Measurements from ENCODE around the gene LCA5. TPM values are rescaled to one million over a fixed set of nuclear protein-coding genes. Genes with fewer than 3 reads are reported as not detected.

The LCA5 gene
- total RNA-seq (2022; extraction: Qiagen RNA extraction), result 0.37 to 0.85 TPM (median 0.69 TPM) in 5 replicates

GRCh38 chr6:79536954-79537747, at the start of gene LCA5:
Gene LCA5 (minus strand): TSS chr6:79537430. CDS start chr6:79518894, 18,536 bp downstream.

Other genes with a start within 250 kb of the LCA5 start
- gene SH3BGRL2, start 93.9 kb upstream of the LCA5 start, total RNA-seq (2022; extraction: Qiagen RNA extraction), result 0.19 to 0.34 TPM (median 0.26 TPM) in 5 replicates